ENCODE results near the gene PPP1R36. TPM values are rescaled to one million over a fixed set of nuclear protein-coding genes. Genes with fewer than 3 reads are reported as not detected.

Gene PPP1R36
- total and polyA plus RNA-seq, 2 of the 13 experiments (the other 11 are each of a cell fraction or from before 2014, with no cell fraction given) = 0.11 to 0.17 TPM

DNA sequence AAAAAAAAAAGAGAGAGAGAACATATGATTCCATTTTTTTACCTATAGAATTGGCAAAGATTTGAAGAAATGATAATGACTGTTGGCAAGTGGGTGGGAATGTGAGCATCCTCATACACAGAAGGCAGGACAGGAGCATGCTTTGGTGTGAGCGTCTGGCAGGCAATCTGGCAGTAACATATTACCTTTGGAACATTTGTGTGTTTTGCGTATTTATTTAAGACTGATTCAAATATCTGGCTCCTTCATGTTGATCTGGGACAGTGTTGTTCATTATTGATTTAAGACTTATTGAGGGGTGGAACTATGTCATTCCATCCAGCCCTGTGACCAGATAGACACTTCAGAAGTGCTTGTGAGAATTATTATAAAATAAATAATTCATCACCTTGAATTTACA lies 53.1 kb downstream of the PPP1R36 start:
- Histone ChIP-seq H3K27ac (ENCODE audit: extremely low read length, insufficient read depth, low read length) (no peak overlapping the region), H3K27me3 (ENCODE audit: control insufficient read depth in 1 of 2, insufficient read depth in 2 of 2, low read length in 2 of 2) (peaks cover 0 to 3% of the 10 kb centered on the region in 2 experiments; a peak in 1 of 5 replicates), H3K4me3 (replicated peaks in 1 of 3; ENCODE audit: insufficient read depth in 1 of 3, low read depth in 2 of 3, low read length in 3 of 3) (no peak overlapping the region), H3K36me3 (replicated peaks in 1 of 2; ENCODE audit: control insufficient read depth in 1 of 2, insufficient read depth in 2 of 2, low read length in 2 of 2) (no peaks in the 10 kb centered on the region), H3K9ac (ENCODE audit: insufficient read depth, low read depth, low read length) (no peak overlapping the region), H3K9me3 (ENCODE audit: low read length) (no peaks in the 10 kb centered on the region), H3K4me1 (ENCODE audit: insufficient read depth, low read length) (no peaks in the 10 kb centered on the region), H3K4me2 (ENCODE audit: low read depth, low read length) (no peak overlapping the region), H3K79me2 (ENCODE audit: insufficient read depth, low read length) (no peaks in the 10 kb centered on the region), H4K20me1 (ENCODE audit: insufficient read depth, low read length) (no peaks in the 10 kb centered on the region), H2AFZ (ENCODE audit: low read length) (no peak overlapping the region)
- POLR2A ChIA-PET = no interaction called here
- FAIRE-seq (no peak), DNase-seq (ENCODE audit: low spot score) (peak; percentile 6), ATAC-seq (no peak)
- WGBS (ENCODE audit: low lambda C conversion rate) = 43% methylated on average over 2 of the region's 2 CpGs
- no TSS peak for BruUV-seq (replicated peaks)
- TF ChIP-seq HIVEP1 (CRISPR knock-in tag; IDR thresholded peaks at IDR 0.05) (no peak), ZNF629 (CRISPR knock-in tag; conservative IDR thresholded peaks at IDR 0.05) (no peak), TP53 (CRISPR knock-in tag; conservative IDR thresholded peaks at IDR 0.05) (no peak), NFKB2 (CRISPR knock-in tag; IDR thresholded peaks at IDR 0.05; ENCODE audit: borderline replicate concordance) (no peak), RBM39 (IDR thresholded peaks at IDR 0.05; ENCODE audit: low read depth, low read length, poor library complexity, severe bottlenecking) (no peak), FOXK1 (CRISPR knock-in tag; IDR thresholded peaks at IDR 0.05; ENCODE audit: borderline replicate concordance, low read depth) (no peak), HOMEZ (CRISPR knock-in tag; IDR thresholded peaks at IDR 0.05; ENCODE audit: low read depth) (no peak), SOX13 (IDR thresholded peaks at IDR 0.05) (no peak), SOX13 (CRISPR knock-in tag; conservative IDR thresholded peaks at IDR 0.05 in 1 of 2, IDR thresholded peaks at IDR 0.05 in 1 of 2) (no peak), MBD4 (IDR thresholded peaks at IDR 0.05; ENCODE audit: borderline replicate concordance, low read length) (no peak), ZSCAN29 (CRISPR knock-in tag; conservative IDR thresholded peaks at IDR 0.05) (no peak), HOXD1 (CRISPR knock-in tag; IDR thresholded peaks at IDR 0.05) (no peak), SP5 (CRISPR knock-in tag; IDR thresholded peaks at IDR 0.05; ENCODE audit: borderline replicate concordance, low read depth) (no peak), RELA (CRISPR knock-in tag; IDR thresholded peaks at IDR 0.05) (no peak), NCOA2 (CRISPR knock-in tag; IDR thresholded peaks at IDR 0.05) (no peak), REPIN1 (CRISPR knock-in tag; IDR thresholded peaks at IDR 0.05; ENCODE audit: borderline replicate concordance, low read depth) (no peak), IRF9 (CRISPR knock-in tag; IDR thresholded peaks at IDR 0.05; ENCODE audit: borderline replicate concordance) (no peak), KMT2B (CRISPR knock-in tag; IDR thresholded peaks at IDR 0.05) (no peak), HMG20A (CRISPR knock-in tag; IDR thresholded peaks at IDR 0.05; ENCODE audit: borderline replicate concordance) (no peak), ZNF644 (CRISPR knock-in tag; IDR thresholded peaks at IDR 0.05; ENCODE audit: low read depth) (no peak)
- CTCF ChIA-PET (ENCODE audit: low intra/inter-chr PET ratio, low total read pairs) = no interaction called here
- in situ Hi-C loops (cut with HindIII; ENCODE audit: extremely low pct_ligation_motif_present, low pct_unique_long_range_greater_than_20kb) (no loop called here), intact Hi-C loops (cut with micrococcal nuclease; ENCODE audit: unreplicated experiment) (no loop called here)

All from HepG2 (cell line).